GM19455 (cell line): ENCODE data around the gene ADAM10.

Experiments used
- ATAC-seq: cut with Tn5 transposase; IDR thresholded peaks from one replicate; pipeline ENCODE4 v1.9.1; 2021; ENCODE audit not compliant: unreplicated experiment

The ADAM10 gene

GRCh38 chr15:58587486-58587885 is 162.0 kb downstream of the ADAM10 start:
- ATAC-seq: no peak

GRCh38 chr15:58585693-58586443 is 163.6 kb downstream of the ADAM10 start:
- no peak for ATAC-seq

GRCh38 chr15:58584789-58585461 is 164.6 kb downstream of the ADAM10 start:
- ATAC-seq: no peak

- no peak for ATAC-seq
Measured at GRCh38 chr15:58583171-58583908, 166.2 kb downstream of the ADAM10 start.

- no peak for ATAC-seq
Measured at GRCh38 chr15:58582160-58582559, 167.3 kb downstream of the ADAM10 start.

GRCh38 chr15:58576657-58577056 is 172.8 kb downstream of the ADAM10 start:
- no peak for ATAC-seq

GRCh38 chr15:58575045-58575786 is 174.3 kb downstream of the ADAM10 start:
- no peak for ATAC-seq

GRCh38 chr15:58574631-58575030 is 174.9 kb downstream of the ADAM10 start:
- ATAC-seq: no peak

- ATAC-seq: no peak
Measured at GRCh38 chr15:58573270-58573669, 176.2 kb downstream of the ADAM10 start.

GRCh38 chr15:58572521-58572920 is 177.0 kb downstream of the ADAM10 start:
- ATAC-seq: no peak

- ATAC-seq: no peak
Measured at GRCh38 chr15:58571491-58571890, 178.0 kb downstream of the ADAM10 start.

GRCh38 chr15:58569455-58569854 is 180.1 kb downstream of the ADAM10 start:
- no peak for ATAC-seq

GRCh38 chr15:58568157-58568571 is 181.3 kb downstream of the ADAM10 start:
- no peak for ATAC-seq

- no peak for ATAC-seq
Measured at GRCh38 chr15:58566029-58566428, 183.5 kb downstream of the ADAM10 start.

GRCh38 chr15:58565619-58566018 is 183.9 kb downstream of the ADAM10 start:
- no peak for ATAC-seq

GRCh38 chr15:58564981-58565380 is 184.5 kb downstream of the ADAM10 start:
- ATAC-seq: no peak

- no peak for ATAC-seq
Measured at GRCh38 chr15:58562135-58562534, 187.4 kb downstream of the ADAM10 start.

- no peak for ATAC-seq
Measured at GRCh38 chr15:58561321-58561720, 188.2 kb downstream of the ADAM10 start.

GRCh38 chr15:58559904-58560588 is 189.5 kb downstream of the ADAM10 start:
- ATAC-seq: no peak

- no peak for ATAC-seq
Measured at GRCh38 chr15:58558777-58559176, 190.7 kb downstream of the ADAM10 start.

GRCh38 chr15:58556541-58556940 is 193.0 kb downstream of the ADAM10 start:
- ATAC-seq: no peak
